Activated naive CD4-positive, alpha-beta T cell treated with anti-CD3 and anti-CD28 coated beads for 36 hours (primary cell): Measurements from ENCODE around the gene FRS3. TPM values are rescaled to one million over a fixed set of nuclear protein-coding genes. Genes with fewer than 3 reads are reported as not detected.
"Not testable (repeated sequence)": the region's sequence is repeated elsewhere in the genome, so short reads cannot be mapped to it uniquely, and the experiment has no call there.

Experiments
- CTCF ChIA-PET: fragments of 350-600 bp; sonication (Branson Sonifier 250); formaldehyde crosslinking; loops from one replicate; lab custom pipeline; 2021; ENCODE audit warnings: antibody characterized with exemption; lab: Charles Lee
- DNase-seq: peaks from one replicate; pipeline ENCODE4 v3.0.0-alpha.2; 2020
- H3K27ac Mint-ChIP-seq: one replicate; pipeline ENCODE4 v1.8.0; 2021; ENCODE audit warnings: mild to moderate bottlenecking, mixed read lengths
- H3K27me3 Mint-ChIP-seq: one replicate; pipeline ENCODE4 v1.8.0; 2021; ENCODE audit warnings: low read depth, mixed read lengths
- H3K36me3 Mint-ChIP-seq: one replicate; pipeline ENCODE4 v1.8.0; 2021; ENCODE audit warnings: low read depth, mixed read lengths
- H3K4me1 Mint-ChIP-seq: one replicate; pipeline ENCODE4 v1.8.0; 2021; ENCODE audit warnings: low read depth, mixed read lengths
- H3K4me3 Mint-ChIP-seq: one replicate; pipeline ENCODE4 v1.8.0; 2021; ENCODE audit warnings: mild to moderate bottlenecking, moderate library complexity, mixed read lengths
- H3K9me3 Mint-ChIP-seq: one replicate; pipeline ENCODE4 v1.8.0; 2021; ENCODE audit warnings: mixed read lengths
- intact Hi-C: fragments of 100-400 bp; cut with micrococcal nuclease; formaldehyde crosslinking; loops from one replicate; pipeline ENCODE4 v1.15.1; 2023
- total RNA-seq, 2 experiments: library from RNA; stranded (reverse); gene quantifications; one replicate each; pipeline ENCODE4 v1.2.3, GENCODE V29; 2021

FRS3 gene
- total RNA-seq, 2 experiments from 2014 or later, result 4.0 to 4.2 TPM

GRCh38 chr6:41778895-41779294, 805 bp downstream of the FRS3 start:
- CTCF ChIA-PET, result interaction anchor here (1.0 to 4.5 kb wide), 3 partner anchors 9 to 264 kb away, joined by 3 to 19 read pairs (median 4); partner anchors contain the start of gene TOMM6
- Mint-ChIP-seq H3K36me3 (peaks cover 3% of the 10 kb centered on the region), H3K4me3 (peak overlapping the region; percentile 80), H3K27me3 (peaks cover 4% of the 10 kb centered on the region), H3K4me1 (peaks cover 11% of the 10 kb centered on the region), H3K27ac (no peak overlapping the region), H3K9me3 (no peaks in the 10 kb centered on the region)
- no peak for DNase-seq
- intact Hi-C loops, result loop anchor here (1.0 to 10.0 kb wide), 2 partner anchors 8 to 414 kb away; partner anchors contain the start of gene TOMM6

GRCh38 chr6:41777551-41778285, 2.0 kb downstream of the FRS3 start:
- no peak overlapping the region for H3K27ac Mint-ChIP-seq
- DNase-seq, result no peak
- peaks cover 11% of the 10 kb centered on the region for H3K4me1 Mint-ChIP-seq
- H3K9me3 Mint-ChIP-seq, result no peaks in the 10 kb centered on the region
- peaks cover 3% of the 10 kb centered on the region for H3K36me3 Mint-ChIP-seq
- intact Hi-C loops, result loop anchor here (10.0 kb wide), 1 partner anchor 413 kb away; no protein-coding TSS in a partner anchor
- CTCF ChIA-PET, result interaction anchor here (0.6 to 4.5 kb wide), 7 partner anchors 9 to 861 kb away, joined by 3 to 19 read pairs (median 4); partner anchors contain the start of gene TOMM6
- no peak overlapping the region for H3K4me3 Mint-ChIP-seq
- peaks cover 4% of the 10 kb centered on the region for H3K27me3 Mint-ChIP-seq

- peaks cover 5% of the 10 kb centered on the region for H3K4me1 Mint-ChIP-seq
- H3K27me3 Mint-ChIP-seq, result no peaks in the 10 kb centered on the region
- peaks cover 3% of the 10 kb centered on the region for H3K36me3 Mint-ChIP-seq
- H3K9me3 Mint-ChIP-seq, result no peaks in the 10 kb centered on the region
- no peak overlapping the region for H3K27ac Mint-ChIP-seq
- CTCF ChIA-PET, result interaction anchor here (0.8 to 4.5 kb wide), 9 partner anchors 12 to 290 kb away, joined by 3 to 19 read pairs (median 4); partner anchors contain the start of genes BYSL, MED20 and TOMM6
- intact Hi-C loops, result loop anchor here (10.0 kb wide), 1 partner anchor 411 kb away; no protein-coding TSS in a partner anchor
- no peak overlapping the region for H3K4me3 Mint-ChIP-seq
- DNase-seq, result no peak
Observed at GRCh38 chr6:41775293-41775882, 4.3 kb downstream of the FRS3 start.

DNA sequence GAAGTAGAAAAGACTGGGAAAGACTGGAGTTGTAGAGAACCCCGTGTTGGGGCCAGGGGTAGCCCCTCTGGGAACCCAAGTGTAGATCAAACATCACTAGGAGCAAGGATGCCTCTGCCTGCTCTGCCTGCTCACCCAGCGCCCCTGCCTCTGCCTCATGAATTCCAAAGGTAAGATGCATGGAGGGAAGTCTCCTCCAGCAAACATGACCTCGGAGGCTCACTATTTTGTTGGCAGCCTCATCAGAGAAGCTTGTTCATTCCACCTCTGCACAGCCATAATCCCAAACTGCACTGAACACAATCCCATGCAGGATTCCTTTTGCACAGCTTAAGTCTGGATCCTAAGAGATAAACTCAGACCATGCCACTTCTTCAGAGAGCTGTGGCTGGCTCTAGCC, 4.9 kb downstream of the FRS3 start:
- Mint-ChIP-seq H3K27me3 (no peaks in the 10 kb centered on the region), H3K27ac (no peak overlapping the region), H3K4me1 (peaks cover 5% of the 10 kb centered on the region), H3K9me3 (no peaks in the 10 kb centered on the region), H3K36me3 (peaks cover 5% of the 10 kb centered on the region), H3K4me3 (no peak overlapping the region)
- DNase-seq, result no peak
- CTCF ChIA-PET, result interaction anchor here (1.2 to 4.5 kb wide), 6 partner anchors 12 to 291 kb away, joined by 3 to 19 read pairs (median 6); partner anchors contain the start of gene TOMM6
- intact Hi-C loops, result loop anchor here (10.0 kb wide), 1 partner anchor 410 kb away; no protein-coding TSS in a partner anchor

- CTCF ChIA-PET, result interaction anchor here (0.7 kb wide), 1 partner anchor 403 kb away, joined by 3 read pairs; no protein-coding TSS in a partner anchor
- H3K4me1 Mint-ChIP-seq, result peaks cover 8% of the 10 kb centered on the region
- no peaks in the 10 kb centered on the region for H3K27me3 Mint-ChIP-seq
- no peak for DNase-seq
- intact Hi-C loops, result loop anchor here (10.0 kb wide), 1 partner anchor 407 kb away; no protein-coding TSS in a partner anchor
- peaks cover 5% of the 10 kb centered on the region for H3K36me3 Mint-ChIP-seq
- no peak overlapping the region for H3K4me3 Mint-ChIP-seq
- H3K9me3 Mint-ChIP-seq, result no peaks in the 10 kb centered on the region
- no peak overlapping the region for H3K27ac Mint-ChIP-seq
Observed at GRCh38 chr6:41771058-41771983, 8.4 kb downstream of the FRS3 start.

DNA sequence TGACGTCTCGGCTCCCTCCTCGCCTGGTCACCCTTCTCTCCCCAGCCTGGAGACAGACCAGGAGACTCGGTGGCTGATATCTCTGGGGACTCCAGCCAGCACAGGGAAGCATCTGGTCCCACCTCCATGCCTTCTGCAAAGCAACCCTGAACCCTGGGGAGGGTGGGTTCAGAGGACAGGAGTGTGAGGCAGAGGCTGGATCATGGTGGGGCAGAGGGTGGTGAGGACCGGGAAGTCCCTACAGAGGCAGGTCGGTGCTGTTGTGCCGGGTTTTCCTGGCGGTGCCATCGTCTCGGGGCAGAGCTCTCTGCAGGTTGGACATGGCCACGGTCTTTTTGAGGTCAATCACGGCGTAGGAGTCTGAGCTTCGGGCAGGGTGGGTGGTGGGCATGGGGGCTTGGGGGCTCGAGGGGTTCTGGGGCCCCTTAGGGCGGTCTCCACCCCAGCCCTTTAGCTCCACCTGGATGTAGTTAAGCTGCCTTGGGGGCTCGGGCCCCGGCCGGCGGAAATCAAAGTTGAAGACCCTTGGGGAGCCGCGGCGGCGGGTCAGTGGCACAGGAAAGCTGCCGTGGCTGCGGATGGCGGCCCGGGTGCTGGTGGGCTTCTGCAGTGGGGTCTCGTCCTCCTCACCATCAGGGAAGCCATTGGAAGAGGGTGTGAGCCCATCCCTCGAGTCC, 9.2 kb downstream of the FRS3 start:
- H3K36me3 Mint-ChIP-seq, result peaks cover 5% of the 10 kb centered on the region
- peaks cover 8% of the 10 kb centered on the region for H3K4me1 Mint-ChIP-seq
- H3K27ac Mint-ChIP-seq, result no peak overlapping the region
- intact Hi-C loops, result loop anchor here (10.0 kb wide), 1 partner anchor 406 kb away; no protein-coding TSS in a partner anchor
- DNase-seq, result no peak
- H3K9me3 Mint-ChIP-seq, result no peaks in the 10 kb centered on the region
- no peaks in the 10 kb centered on the region for H3K27me3 Mint-ChIP-seq
- CTCF ChIA-PET, result interaction anchor here (0.7 kb wide), 1 partner anchor 402 kb away, joined by 3 read pairs; no protein-coding TSS in a partner anchor
- H3K4me3 Mint-ChIP-seq, result no peak overlapping the region

- H3K4me1 Mint-ChIP-seq, result peaks cover 8% of the 10 kb centered on the region
- no peaks in the 10 kb centered on the region for H3K9me3 Mint-ChIP-seq
- H3K4me3 Mint-ChIP-seq, result no peak overlapping the region
- H3K36me3 Mint-ChIP-seq, result peaks cover 2% of the 10 kb centered on the region
- no peak for DNase-seq
- H3K27ac Mint-ChIP-seq, result no peak overlapping the region
- intact Hi-C loops, result no loop called here
- no peaks in the 10 kb centered on the region for H3K27me3 Mint-ChIP-seq
- CTCF ChIA-PET, result interaction anchor here (1.0 kb wide), 1 partner anchor 78 kb away, joined by 3 read pairs; no protein-coding TSS in a partner anchor
Observed at GRCh38 chr6:41769376-41769775, 10.3 kb downstream of the FRS3 start.

DNA sequence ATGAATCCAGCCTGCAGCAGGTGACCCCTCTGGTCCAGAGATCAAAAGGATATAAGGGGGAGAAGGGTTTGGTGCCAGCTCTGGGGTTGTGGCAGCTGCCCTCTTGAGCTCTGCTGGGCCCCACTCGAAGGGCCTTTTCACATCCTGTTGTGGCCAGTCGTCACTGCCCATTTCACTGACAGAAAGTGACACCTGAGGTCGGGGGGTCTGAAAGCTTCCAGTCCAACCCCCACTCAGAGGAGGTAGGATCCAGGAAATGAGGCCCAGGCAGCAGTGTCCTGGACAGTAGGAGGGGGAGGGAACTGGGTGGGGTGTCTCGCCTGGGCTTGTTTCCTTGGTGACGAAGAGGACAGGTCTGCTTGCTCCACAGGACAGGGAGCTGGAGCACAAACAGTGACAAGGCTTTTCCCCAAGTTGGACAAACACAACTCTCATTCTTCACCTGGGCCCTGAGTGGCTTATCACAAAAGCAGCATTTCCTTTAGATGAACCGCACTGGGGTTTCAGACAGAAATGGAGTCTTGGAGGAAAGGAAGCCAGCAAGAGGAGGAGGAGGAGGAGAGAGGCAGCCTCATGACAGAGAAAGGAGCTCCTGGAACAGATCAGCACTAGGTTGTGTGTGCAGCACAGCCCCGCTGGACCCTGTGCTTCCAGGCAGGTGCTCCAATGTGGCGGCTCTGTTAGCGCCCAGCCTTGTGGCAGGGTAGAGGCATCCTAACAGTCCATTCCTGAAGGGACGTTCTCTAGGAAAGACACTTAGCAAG, 11.0 kb downstream of the FRS3 start:
- CTCF ChIA-PET, result interaction anchor here (1.0 kb wide), 1 partner anchor 78 kb away, joined by 3 read pairs; no protein-coding TSS in a partner anchor
- Mint-ChIP-seq H3K36me3 (peaks cover 2% of the 10 kb centered on the region), H3K27ac (peak overlapping the region; percentile 43), H3K9me3 (no peaks in the 10 kb centered on the region), H3K4me3 (no peak overlapping the region), H3K4me1 (peaks cover 8% of the 10 kb centered on the region), H3K27me3 (no peaks in the 10 kb centered on the region)
- intact Hi-C loops, result no loop called here
- no peak for DNase-seq

DNA sequence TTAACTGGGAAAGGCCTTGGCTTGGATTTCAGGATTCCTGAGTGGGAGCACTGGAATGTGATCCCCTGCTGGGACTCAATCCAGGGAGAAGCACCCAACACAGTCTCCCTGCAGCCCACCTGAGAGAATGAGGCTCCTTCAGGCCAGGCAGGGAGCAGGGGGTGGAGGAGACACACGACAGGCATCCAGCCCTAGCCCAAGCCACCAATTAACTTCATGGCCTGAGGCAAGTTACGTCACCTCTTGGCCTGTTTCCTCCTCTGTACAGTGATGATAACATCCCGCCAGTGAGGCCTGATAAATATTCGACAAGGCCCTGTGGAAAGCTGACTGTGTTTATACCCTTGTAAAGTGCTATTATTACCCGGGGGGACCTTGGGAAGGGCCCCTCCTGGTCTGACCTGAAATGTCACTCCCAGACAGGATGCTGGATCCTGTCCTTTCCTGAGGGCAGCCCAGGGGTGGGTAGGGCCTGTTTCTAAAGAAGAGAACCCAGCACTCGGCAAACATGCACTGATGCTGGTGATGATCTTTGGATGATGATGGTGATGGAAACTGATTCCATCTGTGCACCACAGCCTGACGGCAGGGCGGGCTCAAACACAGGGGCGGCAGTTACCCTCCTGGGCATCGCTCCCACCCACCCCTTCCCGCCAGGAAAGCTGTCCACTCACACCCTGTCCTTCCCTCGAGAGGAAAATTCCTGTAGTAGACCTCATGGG, 12.4 kb downstream of the FRS3 start:
- DNase-seq, result no peak
- H3K4me1 Mint-ChIP-seq, result peaks cover 8% of the 10 kb centered on the region
- H3K27me3 Mint-ChIP-seq, result no peaks in the 10 kb centered on the region
- H3K4me3 Mint-ChIP-seq, result no peak overlapping the region
- no peak overlapping the region for H3K27ac Mint-ChIP-seq
- H3K36me3 Mint-ChIP-seq, result peaks cover 2% of the 10 kb centered on the region
- CTCF ChIA-PET, result interaction anchor here (0.9 kb wide), 1 partner anchor 10 kb away, joined by 3 read pairs; no protein-coding TSS in a partner anchor
- H3K9me3 Mint-ChIP-seq, result no peaks in the 10 kb centered on the region
- intact Hi-C loops, result no loop called here

DNA sequence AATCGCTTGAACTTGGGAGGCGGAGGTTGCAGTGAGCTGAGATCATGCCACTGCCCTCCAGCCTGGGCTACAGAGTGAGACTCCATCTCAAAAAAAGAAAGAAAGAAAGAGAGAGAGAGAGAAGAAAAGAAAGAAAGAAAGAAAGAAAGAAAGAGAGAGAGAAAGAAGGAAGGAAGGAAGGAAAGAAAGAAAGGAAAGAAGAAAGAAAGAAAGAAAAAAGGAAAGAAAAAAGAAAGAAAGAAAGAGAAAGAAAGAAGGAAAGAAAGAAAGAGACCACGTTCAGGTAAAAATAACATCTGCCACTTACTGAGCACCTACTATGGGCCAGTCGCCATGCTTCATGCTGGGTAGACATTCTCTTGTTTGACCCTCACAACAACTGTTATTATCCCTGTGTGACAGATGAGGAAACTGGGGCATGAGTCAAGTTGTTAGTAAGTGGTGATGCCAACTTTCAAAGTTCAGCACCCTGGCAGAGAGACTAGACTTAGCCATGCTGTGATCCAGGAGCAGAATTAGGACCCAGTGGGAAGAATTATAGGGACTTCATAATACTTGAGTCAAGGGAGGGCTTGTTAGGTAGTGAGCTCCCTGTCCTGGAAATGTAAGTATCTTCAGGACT, 13.5 kb downstream of the FRS3 start:
- H3K4me3 Mint-ChIP-seq, intact Hi-C loops, H3K4me1 Mint-ChIP-seq, H3K27me3 Mint-ChIP-seq, H3K27ac Mint-ChIP-seq, H3K9me3 Mint-ChIP-seq, DNase-seq, H3K36me3 Mint-ChIP-seq: not testable (repeated sequence)
- CTCF ChIA-PET, result interaction anchor here (0.7 to 0.9 kb wide), 2 partner anchors 9 to 569 kb away, joined by 3 read pairs; no protein-coding TSS in a partner anchor
